Measurements from ENCODE around the gene JTB.

- TF ChIP-seq, protein P1, sequence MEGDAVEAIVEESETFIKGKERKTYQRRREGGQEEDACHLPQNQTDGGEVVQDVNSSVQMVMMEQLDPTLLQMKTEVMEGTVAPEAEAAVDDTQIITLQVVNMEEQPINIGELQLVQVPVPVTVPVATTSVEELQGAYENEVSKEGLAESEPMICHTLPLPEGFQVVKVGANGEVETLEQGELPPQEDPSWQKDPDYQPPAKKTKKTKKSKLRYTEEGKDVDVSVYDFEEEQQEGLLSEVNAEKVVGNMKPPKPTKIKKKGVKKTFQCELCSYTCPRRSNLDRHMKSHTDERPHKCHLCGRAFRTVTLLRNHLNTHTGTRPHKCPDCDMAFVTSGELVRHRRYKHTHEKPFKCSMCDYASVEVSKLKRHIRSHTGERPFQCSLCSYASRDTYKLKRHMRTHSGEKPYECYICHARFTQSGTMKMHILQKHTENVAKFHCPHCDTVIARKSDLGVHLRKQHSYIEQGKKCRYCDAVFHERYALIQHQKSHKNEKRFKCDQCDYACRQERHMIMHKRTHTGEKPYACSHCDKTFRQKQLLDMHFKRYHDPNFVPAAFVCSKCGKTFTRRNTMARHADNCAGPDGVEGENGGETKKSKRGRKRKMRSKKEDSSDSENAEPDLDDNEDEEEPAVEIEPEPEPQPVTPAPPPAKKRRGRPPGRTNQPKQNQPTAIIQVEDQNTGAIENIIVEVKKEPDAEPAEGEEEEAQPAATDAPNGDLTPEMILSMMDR (IDR thresholded peaks at IDR 0.05; ENCODE audit: poor library complexity) = no peak
- TF ChIP-seq EZH2phosphoT487 (IDR thresholded peaks at IDR 0.05; ENCODE audit: low read depth, severe bottlenecking, unreplicated experiment) (no peak), EZH2 (IDR thresholded peaks at IDR 0.05; ENCODE audit: borderline replicate concordance) (no peak)
Observed at GRCh38 chr1:153995202-153995601, 17.7 kb upstream of the JTB start.
